WERI-Rb-1 (cell line): Measurements from ENCODE around the gene KSR2.

Experiments used
- DNase-seq: peaks from one replicate; pipeline ENCODE4 v3.0.0-alpha.2; 2020
- H3K27ac ChIP-seq: fragments of 250-450 bp; sonication (Bioruptor Pico); 2 replicates; pipeline ENCODE4 v1.5.1; 2020; ENCODE audit warnings: mild to moderate bottlenecking, moderate library complexity
- H3K27me3 ChIP-seq: fragments of 250-450 bp; sonication (Bioruptor Pico); 2 replicates; pipeline ENCODE4 v1.5.1; 2021; ENCODE audit warnings: mild to moderate bottlenecking, low read depth, moderate library complexity; ENCODE audit not compliant: insufficient read depth, severe bottlenecking
- H3K36me3 ChIP-seq: fragments of 250-450 bp; sonication (Bioruptor Pico); 2 replicates; pipeline ENCODE4 v1.5.1; 2020; ENCODE audit warnings: mild to moderate bottlenecking, moderate library complexity
- H3K4me3 ChIP-seq: 2 replicates; pipeline ENCODE4 v1.5.1; 2011; ENCODE audit warnings: low read depth, mild to moderate bottlenecking, control low read depth, low read length
- H3K9me3 ChIP-seq: fragments of 250-450 bp; sonication (Bioruptor Pico); 2 replicates; pipeline ENCODE4 v1.5.1; 2021; ENCODE audit warnings: mild to moderate bottlenecking, moderate library complexity; ENCODE audit not compliant: severe bottlenecking
- CTCF ChIP-seq: IDR thresholded peaks from 2 replicates; pipeline ENCODE4 v1.5.1; 2011; ENCODE audit warnings: low read depth, mild to moderate bottlenecking, control low read depth, inconsistent platforms, low read length

KSR2 gene

GRCh38 chr12:117907108-117907689, 61.6 kb downstream of the KSR2 start:
- H3K4me3 ChIP-seq: no peak overlapping the region
- no peaks in the 10 kb centered on the region for H3K27me3 ChIP-seq
- no peaks in the 10 kb centered on the region for H3K9me3 ChIP-seq
- DNase-seq: peak; percentile 5
- H3K36me3 ChIP-seq: no peaks in the 10 kb centered on the region
- no peak overlapping the region for H3K27ac ChIP-seq
- no peak for TF ChIP-seq CTCF

DNA sequence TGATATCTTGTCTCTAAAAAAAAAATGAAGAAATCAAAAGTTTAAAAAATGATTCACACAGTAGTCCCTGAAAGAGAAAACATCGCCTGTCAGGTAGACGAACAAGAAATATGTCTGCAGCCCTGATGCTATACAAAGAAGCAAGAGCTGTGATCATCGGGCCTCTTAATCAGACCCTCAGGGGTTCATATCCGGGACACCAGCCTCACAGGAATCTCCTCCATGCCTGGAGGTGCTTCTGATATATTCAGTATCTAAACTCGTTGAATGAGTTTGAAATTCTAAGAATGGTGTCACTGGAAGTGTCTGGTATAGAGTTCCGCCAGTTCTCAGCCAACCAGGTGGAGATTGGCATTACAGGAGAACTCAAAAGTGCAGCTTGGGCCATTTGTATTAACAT, 64.7 kb downstream of the KSR2 start:
- Histone ChIP-seq H3K9me3 (peaks cover 3% of the 10 kb centered on the region), H3K4me3 (no peak overlapping the region), H3K27me3 (no peaks in the 10 kb centered on the region), H3K27ac (no peak overlapping the region), H3K36me3 (no peaks in the 10 kb centered on the region)
- TF ChIP-seq CTCF: no peak
- DNase-seq: no peak

GRCh38 chr12:117903110-117903840, 65.5 kb downstream of the KSR2 start:
- no peak for TF ChIP-seq CTCF
- Histone ChIP-seq H3K36me3 (no peaks in the 10 kb centered on the region), H3K9me3 (peaks cover 3% of the 10 kb centered on the region), H3K27ac (no peak overlapping the region), H3K27me3 (no peaks in the 10 kb centered on the region), H3K4me3 (no peak overlapping the region)
- no peak for DNase-seq

- Histone ChIP-seq H3K27ac (no peak overlapping the region), H3K27me3 (no peaks in the 10 kb centered on the region), H3K9me3 (peaks cover 3% of the 10 kb centered on the region), H3K36me3 (no peaks in the 10 kb centered on the region), H3K4me3 (no peak overlapping the region)
- no peak for DNase-seq
- TF ChIP-seq CTCF: no peak
Observed at GRCh38 chr12:117901631-117902030, 67.2 kb downstream of the KSR2 start.

GRCh38 chr12:117900561-117900960, 68.2 kb downstream of the KSR2 start:
- no peak for TF ChIP-seq CTCF
- no peak overlapping the region for H3K4me3 ChIP-seq
- peaks cover 3% of the 10 kb centered on the region for H3K9me3 ChIP-seq
- H3K36me3 ChIP-seq: no peaks in the 10 kb centered on the region
- no peak for DNase-seq
- no peaks in the 10 kb centered on the region for H3K27me3 ChIP-seq
- H3K27ac ChIP-seq: no peak overlapping the region
